HT-29 (cell line): Measurements from ENCODE around the gene NUDT6. TPM values are rescaled to one million over a fixed set of nuclear protein-coding genes. Genes with fewer than 3 reads are reported as not detected.
A peak's percentile ranks its signal among the peaks of the same experiment; 100 is the strongest.

Experiments used
- DNase-seq: peaks from one replicate; pipeline ENCODE4 v3.0.0-alpha.2; 2015; ENCODE audit warnings: low spot score
- total RNA-seq: library from RNA; depleted of rRNA; stranded (reverse); fragments of >200 nt; shearing (Covaris generic); gene quantifications from 2 replicates; pipeline ENCODE4 v1.2.3, GENCODE V29; 2014

NUDT6 gene
- total RNA-seq, 1 experiment from 2014 or later, result 2.5 TPM

GRCh38 chr4:122914292-122914904, 8.0 kb downstream of the NUDT6 start:
- DNase-seq, result peak; percentile 80

GRCh38 chr4:122912810-122913575, 9.4 kb downstream of the NUDT6 start:
- no peak for DNase-seq

- no peak for DNase-seq
Observed at GRCh38 chr4:122911588-122911987, 10.8 kb downstream of the NUDT6 start.

- no peak for DNase-seq
Observed at GRCh38 chr4:122909683-122910082, 12.7 kb downstream of the NUDT6 start.

- no peak for DNase-seq
Observed at GRCh38 chr4:122908223-122908622, 14.2 kb downstream of the NUDT6 start.

GRCh38 chr4:122906859-122907305, 15.5 kb downstream of the NUDT6 start:
- DNase-seq, result no peak

- DNase-seq, result no peak
Observed at GRCh38 chr4:122903766-122904288, 18.6 kb downstream of the NUDT6 start.

- DNase-seq, result no peak
Observed at GRCh38 chr4:122901247-122902010, 21.0 kb downstream of the NUDT6 start.

GRCh38 chr4:122900314-122900713, 22.1 kb downstream of the NUDT6 start:
- DNase-seq, result no peak

- DNase-seq, result no peak
Observed at GRCh38 chr4:122899682-122900081, 22.7 kb downstream of the NUDT6 start.

GRCh38 chr4:122898370-122899150, 23.8 kb downstream of the NUDT6 start:
- DNase-seq, result peak; percentile 70

GRCh38 chr4:122896270-122896669, 26.1 kb downstream of the NUDT6 start:
- no peak for DNase-seq

GRCh38 chr4:122895336-122895995, 26.9 kb downstream of the NUDT6 start:
- no peak for DNase-seq

GRCh38 chr4:122894827-122895226, 27.6 kb downstream of the NUDT6 start:
- DNase-seq, result no peak

- DNase-seq, result peak; percentile 25
Observed at GRCh38 chr4:122890147-122890795, 32.1 kb downstream of the NUDT6 start.

GRCh38 chr4:122889726-122890125, 32.7 kb downstream of the NUDT6 start:
- peak; percentile 26 for DNase-seq

- no peak for DNase-seq
Observed at GRCh38 chr4:122884499-122884898, 37.9 kb downstream of the NUDT6 start.

GRCh38 chr4:122882857-122883735, 39.3 kb downstream of the NUDT6 start:
- no peak for DNase-seq

- no peak for DNase-seq
Observed at GRCh38 chr4:122879001-122879400, 43.4 kb downstream of the NUDT6 start.
